DND-41 (cell line): ENCODE data around the gene BBS9.

Source experiments
- ATAC-seq: fragments of 200-7000 bp; cut with Tn5 transposase; 3 replicates; pipeline ENCODE4 v1.9.1; 2021; ENCODE audit warnings: low read depth; ENCODE audit not compliant: insufficient read depth
- DNase-seq: peaks from one replicate; pipeline ENCODE4 v3.0.0-alpha.2; 2020
- H2AFZ ChIP-seq: 2 replicates; pipeline ENCODE4 v1.6.0; 2012; ENCODE audit warnings: low read depth, low read length
- H3K27ac ChIP-seq: 2 replicates; pipeline ENCODE4 v1.5.1; 2012; ENCODE audit warnings: low read length, inconsistent platforms
- H3K27me3 ChIP-seq: fragments of 200-600 bp; sonication (generic); 2 replicates; pipeline ENCODE4 v1.6.0; 2012; ENCODE audit warnings: low read length, mild to moderate bottlenecking, inconsistent platforms; ENCODE audit not compliant: insufficient read depth, poor library complexity
- H3K36me3 ChIP-seq: 2 replicates; pipeline ENCODE4 v1.5.1; 2012; ENCODE audit warnings: low read length, inconsistent platforms; ENCODE audit not compliant: insufficient read depth
- H3K4me1 ChIP-seq: 2 replicates; pipeline ENCODE4 v1.5.1; 2012; ENCODE audit warnings: mild to moderate bottlenecking, low read length; ENCODE audit not compliant: insufficient read depth
- H3K4me2 ChIP-seq: 2 replicates; pipeline ENCODE4 v1.6.0; 2012; ENCODE audit warnings: mild to moderate bottlenecking, moderate library complexity, low read length, inconsistent platforms; ENCODE audit not compliant: insufficient read depth
- H3K4me3 ChIP-seq, 2 experiments: fragments of 200-600 bp in 1 of 2; shearing (Covaris generic) in 1 of 2; 2 replicates each; pipeline ENCODE4 v1.5.1; 2012 to 2016; ENCODE audit warnings: inconsistent platforms in 2 of 2, low read length in 2 of 2, mild to moderate bottlenecking in 2 of 2, low read depth in 1 of 2, moderate library complexity in 1 of 2
- H3K79me2 ChIP-seq: 2 replicates; pipeline ENCODE4 v1.6.0; 2012; ENCODE audit warnings: low read length, inconsistent platforms; ENCODE audit not compliant: insufficient read depth
- H3K9ac ChIP-seq: 2 replicates; pipeline ENCODE4 v1.6.0; 2012; ENCODE audit warnings: low read depth, mild to moderate bottlenecking, inconsistent platforms, low read length, moderate library complexity
- H3K9me3 ChIP-seq: 2 replicates; pipeline ENCODE4 v1.5.1; 2012; ENCODE audit warnings: low read length, moderate library complexity, mild to moderate bottlenecking, inconsistent platforms; ENCODE audit not compliant: insufficient read depth, severe bottlenecking
- H4K20me1 ChIP-seq: 2 replicates; pipeline ENCODE4 v1.6.0; 2012; ENCODE audit warnings: low read length; ENCODE audit not compliant: insufficient read depth
- EZH2 ChIP-seq: IDR thresholded peaks from 3 replicates; pipeline ENCODE4 v1.6.1; 2012; ENCODE audit warnings: borderline replicate concordance, low read depth, mild to moderate bottlenecking, moderate library complexity, low read length, inconsistent platforms; ENCODE audit not compliant: severe bottlenecking
- TF ChIP-seq, protein P1 (sequence below): IDR thresholded peaks from 2 replicates; pipeline ENCODE4 v1.5.1; 2012; ENCODE audit warnings: borderline replicate concordance, low read length, moderate library complexity, mild to moderate bottlenecking; ENCODE audit not compliant: poor library complexity, severe bottlenecking; ENCODE audit errors: extremely low read depth

Gene BBS9

DNA sequence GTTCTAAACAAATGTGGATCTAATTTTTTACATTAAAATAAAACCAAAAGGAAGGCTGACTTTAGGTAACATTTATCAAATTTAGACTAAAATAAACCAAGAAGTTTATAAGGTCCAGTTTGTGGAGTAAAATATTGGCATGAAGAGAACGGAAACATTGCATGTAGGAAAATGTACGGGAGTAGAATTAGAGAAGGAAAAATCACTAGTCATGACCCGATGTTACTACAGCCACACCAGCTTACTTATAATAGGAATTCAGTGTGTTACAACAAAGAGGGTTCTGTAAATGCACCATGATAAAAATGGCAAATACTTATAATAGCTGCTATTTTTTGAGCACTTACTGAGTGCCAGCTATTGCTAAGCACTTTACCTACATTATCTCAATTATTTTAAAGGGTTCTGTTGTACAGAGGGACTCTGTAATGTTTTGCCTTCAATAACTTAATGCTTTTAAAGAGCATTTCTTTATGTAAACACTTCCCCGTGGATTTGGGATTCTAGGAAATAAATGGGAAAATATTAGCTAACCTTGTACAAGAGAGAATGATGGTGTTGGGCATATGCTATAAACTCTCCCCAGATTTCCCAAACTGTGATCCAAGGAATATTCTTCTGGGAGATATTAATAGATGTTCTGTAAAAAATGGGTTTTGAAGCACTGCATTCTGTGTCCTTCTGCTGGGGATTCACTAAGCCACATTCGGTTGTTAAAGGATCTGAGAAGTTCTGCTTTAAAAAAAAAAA lies 296.7 kb downstream of the BBS9 start:
- H3K4me3 ChIP-seq = no peak overlapping the region
- no peaks in the 10 kb centered on the region for H3K36me3 ChIP-seq
- ATAC-seq = no peak

GRCh38 chr7:33428415-33428814 lies 299.1 kb downstream of the BBS9 start:
- Histone ChIP-seq H2AFZ (no peak overlapping the region), H4K20me1 (no peaks in the 10 kb centered on the region), H3K4me3 (no peak overlapping the region), H3K9me3 (no peaks in the 10 kb centered on the region), H3K27ac (no peak overlapping the region), H3K27me3 (no peaks in the 10 kb centered on the region), H3K4me1 (no peaks in the 10 kb centered on the region), H3K36me3 (no peaks in the 10 kb centered on the region), H3K79me2 (no peaks in the 10 kb centered on the region), H3K9ac (no peak overlapping the region), H3K4me2 (no peak overlapping the region)
- no peak for TF ChIP-seq EZH2
- TF ChIP-seq, protein P1, sequence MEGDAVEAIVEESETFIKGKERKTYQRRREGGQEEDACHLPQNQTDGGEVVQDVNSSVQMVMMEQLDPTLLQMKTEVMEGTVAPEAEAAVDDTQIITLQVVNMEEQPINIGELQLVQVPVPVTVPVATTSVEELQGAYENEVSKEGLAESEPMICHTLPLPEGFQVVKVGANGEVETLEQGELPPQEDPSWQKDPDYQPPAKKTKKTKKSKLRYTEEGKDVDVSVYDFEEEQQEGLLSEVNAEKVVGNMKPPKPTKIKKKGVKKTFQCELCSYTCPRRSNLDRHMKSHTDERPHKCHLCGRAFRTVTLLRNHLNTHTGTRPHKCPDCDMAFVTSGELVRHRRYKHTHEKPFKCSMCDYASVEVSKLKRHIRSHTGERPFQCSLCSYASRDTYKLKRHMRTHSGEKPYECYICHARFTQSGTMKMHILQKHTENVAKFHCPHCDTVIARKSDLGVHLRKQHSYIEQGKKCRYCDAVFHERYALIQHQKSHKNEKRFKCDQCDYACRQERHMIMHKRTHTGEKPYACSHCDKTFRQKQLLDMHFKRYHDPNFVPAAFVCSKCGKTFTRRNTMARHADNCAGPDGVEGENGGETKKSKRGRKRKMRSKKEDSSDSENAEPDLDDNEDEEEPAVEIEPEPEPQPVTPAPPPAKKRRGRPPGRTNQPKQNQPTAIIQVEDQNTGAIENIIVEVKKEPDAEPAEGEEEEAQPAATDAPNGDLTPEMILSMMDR = no peak
- ATAC-seq (no peak), DNase-seq (no peak)

More for the DNA sequence above, 296.7 kb downstream of the BBS9 start:
- no peaks in the 10 kb centered on the region for H3K9me3 ChIP-seq
- H3K27me3 ChIP-seq = no peaks in the 10 kb centered on the region
- no peak overlapping the region for H3K27ac ChIP-seq
- no peak overlapping the region for H3K9ac ChIP-seq
- H2AFZ ChIP-seq = no peak overlapping the region
- TF ChIP-seq, protein P1 = no peak
- TF ChIP-seq EZH2 = no peak
- H3K4me1 ChIP-seq = no peaks in the 10 kb centered on the region
- no peak overlapping the region for H3K4me2 ChIP-seq
- no peaks in the 10 kb centered on the region for H3K79me2 ChIP-seq
- H4K20me1 ChIP-seq = no peaks in the 10 kb centered on the region
- no peak for DNase-seq

- TF ChIP-seq, protein P1 = no peak
- no peak for TF ChIP-seq EZH2
- H3K36me3 ChIP-seq = no peaks in the 10 kb centered on the region
- H3K9me3 ChIP-seq = no peaks in the 10 kb centered on the region
- H3K79me2 ChIP-seq = no peaks in the 10 kb centered on the region
- no peak overlapping the region for H3K4me2 ChIP-seq
- ATAC-seq (no peak), DNase-seq (no peak)
- no peak overlapping the region for H3K9ac ChIP-seq
- H3K27me3 ChIP-seq = no peaks in the 10 kb centered on the region
- no peak overlapping the region for H3K27ac ChIP-seq
- no peak overlapping the region for H3K4me3 ChIP-seq
- no peaks in the 10 kb centered on the region for H3K4me1 ChIP-seq
- no peaks in the 10 kb centered on the region for H4K20me1 ChIP-seq
- no peak overlapping the region for H2AFZ ChIP-seq
Observed at GRCh38 chr7:33431543-33431942, 302.2 kb downstream of the BBS9 start.
